H1 (cell line): ENCODE results near the gene GALNT12. TPM values are rescaled to one million over a fixed set of nuclear protein-coding genes. Genes with fewer than 3 reads are reported as not detected.

Source experiments
- BCL11A ChIP-seq, 2 experiments: IDR thresholded peaks; one replicate each; pipeline ENCODE4 v1.6.1; 2011; ENCODE audit warnings: low read depth in 2 of 2, low read length in 2 of 2, mild to moderate bottlenecking in 2 of 2
- CBX8 ChIP-seq: fragments of 300-800, 300-1000 bp; sonication (generic); IDR thresholded peaks from 2 replicates; pipeline ENCODE4 v1.7.1; 2016; ENCODE audit warnings: low read depth, low read length, borderline replicate concordance
- CHD2 ChIP-seq: IDR thresholded peaks from 2 replicates; pipeline ENCODE4 v1.6.1; 2012; ENCODE audit warnings: low read length, improper control_type of control experiment
- MAFK ChIP-seq: IDR thresholded peaks from 2 replicates; pipeline ENCODE4 v1.6.1; 2012; ENCODE audit warnings: low read depth, mild to moderate bottlenecking, improper control_type of control experiment, low read length
- PHF8 ChIP-seq: fragments of 200-600 bp; sonication (generic); conservative IDR thresholded peaks from 2 replicates; pipeline ENCODE4 v1.7.1; 2012; ENCODE audit warnings: low read depth, mild to moderate bottlenecking, inconsistent platforms, low read length, moderate library complexity
- POU5F1 ChIP-seq: IDR thresholded peaks from 2 replicates; pipeline ENCODE4 v1.6.1; 2011; ENCODE audit warnings: low read depth, mild to moderate bottlenecking, low read length, moderate library complexity
- SUZ12 ChIP-seq: fragments of 200-600 bp; sonication (generic); IDR thresholded peaks from 2 replicates; pipeline ENCODE4 v1.6.1; 2012; ENCODE audit warnings: mild to moderate bottlenecking, inconsistent platforms, low read length, moderate library complexity, mixed read lengths
- TCF12 ChIP-seq: IDR thresholded peaks from 2 replicates; pipeline ENCODE4 v1.6.1; 2011; ENCODE audit warnings: low read depth, mild to moderate bottlenecking, low read length
- ZNF274 ChIP-seq: IDR thresholded peaks from 2 replicates; pipeline ENCODE4 v1.7.0; 2012; ENCODE audit warnings: low read length, borderline replicate concordance; ENCODE audit errors: extremely low read depth
- polyA plus RNA-seq, 7 experiments: library from polyadenylated mRNA; depleted of rRNA in 3 of 7; stranded (reverse) in 5 of 7; unstranded in 2 of 7; fragments of >200 nt in 5 of 7; fragments of 200-250 nt in 2 of 7; gene quantifications; 1 replicate in 5 of 7; 2 replicates in 1 of 7; 4 replicates in 1 of 7; pipeline versions ENCODE4 v1.2.1 to v1.2.3, GENCODE V29; 2011 to 2013; ENCODE audit warnings: missing spikeins in 2 of 7, mixed read lengths in 2 of 7
- total RNA-seq: library from RNA; stranded (reverse); fragmentation: NEBNext Ultra II Directional; extraction: Animal tissue kit (Norgen Biotek cat#: 25700); gene quantifications from 2 replicates; pipeline ENCODE4 v1.2.1, GENCODE V29; 2021
- TF ChIP-seq, protein P1 (sequence below): fragments of 300-600 bp; sonication (generic); IDR thresholded peaks from 2 replicates; pipeline ENCODE4 v1.7.1; 2012; ENCODE audit warnings: low read length, moderate library complexity, mild to moderate bottlenecking, inconsistent platforms; ENCODE audit not compliant: insufficient replicate concordance
- TF ChIP-seq, protein P2 (sequence below): IDR thresholded peaks from 2 replicates; pipeline ENCODE4 v1.6.1; 2011; ENCODE audit warnings: low read depth, mild to moderate bottlenecking, low read length; ENCODE audit not compliant: insufficient read depth

GALNT12 gene
- total and polyA plus RNA-seq, 2 of the 8 experiments (the other 6 are each of a cell fraction or from before 2014, with no cell fraction given), result 16.2 to 19.6 TPM

DNA sequence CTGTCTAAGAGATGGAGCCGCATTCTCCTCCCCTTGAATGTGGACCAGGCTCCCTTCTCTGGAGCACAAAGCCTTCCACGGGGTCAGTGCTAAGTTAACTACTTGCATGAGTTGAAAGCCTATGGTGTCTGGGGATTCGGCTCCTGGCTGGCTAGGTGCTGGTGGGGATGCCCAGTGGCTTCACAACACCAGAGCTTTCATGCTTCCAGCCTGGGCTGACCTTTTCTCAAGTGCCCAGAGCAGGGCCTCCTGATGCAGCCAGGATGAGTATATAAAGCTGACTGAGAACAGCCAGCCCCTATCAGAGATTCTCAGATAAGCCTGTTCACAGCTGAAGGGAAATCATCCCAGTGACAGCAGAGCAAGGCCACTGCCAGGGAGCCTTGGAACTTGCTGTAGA, 11.8 kb downstream of the GALNT12 start (continued):
- TF ChIP-seq, protein P1, sequence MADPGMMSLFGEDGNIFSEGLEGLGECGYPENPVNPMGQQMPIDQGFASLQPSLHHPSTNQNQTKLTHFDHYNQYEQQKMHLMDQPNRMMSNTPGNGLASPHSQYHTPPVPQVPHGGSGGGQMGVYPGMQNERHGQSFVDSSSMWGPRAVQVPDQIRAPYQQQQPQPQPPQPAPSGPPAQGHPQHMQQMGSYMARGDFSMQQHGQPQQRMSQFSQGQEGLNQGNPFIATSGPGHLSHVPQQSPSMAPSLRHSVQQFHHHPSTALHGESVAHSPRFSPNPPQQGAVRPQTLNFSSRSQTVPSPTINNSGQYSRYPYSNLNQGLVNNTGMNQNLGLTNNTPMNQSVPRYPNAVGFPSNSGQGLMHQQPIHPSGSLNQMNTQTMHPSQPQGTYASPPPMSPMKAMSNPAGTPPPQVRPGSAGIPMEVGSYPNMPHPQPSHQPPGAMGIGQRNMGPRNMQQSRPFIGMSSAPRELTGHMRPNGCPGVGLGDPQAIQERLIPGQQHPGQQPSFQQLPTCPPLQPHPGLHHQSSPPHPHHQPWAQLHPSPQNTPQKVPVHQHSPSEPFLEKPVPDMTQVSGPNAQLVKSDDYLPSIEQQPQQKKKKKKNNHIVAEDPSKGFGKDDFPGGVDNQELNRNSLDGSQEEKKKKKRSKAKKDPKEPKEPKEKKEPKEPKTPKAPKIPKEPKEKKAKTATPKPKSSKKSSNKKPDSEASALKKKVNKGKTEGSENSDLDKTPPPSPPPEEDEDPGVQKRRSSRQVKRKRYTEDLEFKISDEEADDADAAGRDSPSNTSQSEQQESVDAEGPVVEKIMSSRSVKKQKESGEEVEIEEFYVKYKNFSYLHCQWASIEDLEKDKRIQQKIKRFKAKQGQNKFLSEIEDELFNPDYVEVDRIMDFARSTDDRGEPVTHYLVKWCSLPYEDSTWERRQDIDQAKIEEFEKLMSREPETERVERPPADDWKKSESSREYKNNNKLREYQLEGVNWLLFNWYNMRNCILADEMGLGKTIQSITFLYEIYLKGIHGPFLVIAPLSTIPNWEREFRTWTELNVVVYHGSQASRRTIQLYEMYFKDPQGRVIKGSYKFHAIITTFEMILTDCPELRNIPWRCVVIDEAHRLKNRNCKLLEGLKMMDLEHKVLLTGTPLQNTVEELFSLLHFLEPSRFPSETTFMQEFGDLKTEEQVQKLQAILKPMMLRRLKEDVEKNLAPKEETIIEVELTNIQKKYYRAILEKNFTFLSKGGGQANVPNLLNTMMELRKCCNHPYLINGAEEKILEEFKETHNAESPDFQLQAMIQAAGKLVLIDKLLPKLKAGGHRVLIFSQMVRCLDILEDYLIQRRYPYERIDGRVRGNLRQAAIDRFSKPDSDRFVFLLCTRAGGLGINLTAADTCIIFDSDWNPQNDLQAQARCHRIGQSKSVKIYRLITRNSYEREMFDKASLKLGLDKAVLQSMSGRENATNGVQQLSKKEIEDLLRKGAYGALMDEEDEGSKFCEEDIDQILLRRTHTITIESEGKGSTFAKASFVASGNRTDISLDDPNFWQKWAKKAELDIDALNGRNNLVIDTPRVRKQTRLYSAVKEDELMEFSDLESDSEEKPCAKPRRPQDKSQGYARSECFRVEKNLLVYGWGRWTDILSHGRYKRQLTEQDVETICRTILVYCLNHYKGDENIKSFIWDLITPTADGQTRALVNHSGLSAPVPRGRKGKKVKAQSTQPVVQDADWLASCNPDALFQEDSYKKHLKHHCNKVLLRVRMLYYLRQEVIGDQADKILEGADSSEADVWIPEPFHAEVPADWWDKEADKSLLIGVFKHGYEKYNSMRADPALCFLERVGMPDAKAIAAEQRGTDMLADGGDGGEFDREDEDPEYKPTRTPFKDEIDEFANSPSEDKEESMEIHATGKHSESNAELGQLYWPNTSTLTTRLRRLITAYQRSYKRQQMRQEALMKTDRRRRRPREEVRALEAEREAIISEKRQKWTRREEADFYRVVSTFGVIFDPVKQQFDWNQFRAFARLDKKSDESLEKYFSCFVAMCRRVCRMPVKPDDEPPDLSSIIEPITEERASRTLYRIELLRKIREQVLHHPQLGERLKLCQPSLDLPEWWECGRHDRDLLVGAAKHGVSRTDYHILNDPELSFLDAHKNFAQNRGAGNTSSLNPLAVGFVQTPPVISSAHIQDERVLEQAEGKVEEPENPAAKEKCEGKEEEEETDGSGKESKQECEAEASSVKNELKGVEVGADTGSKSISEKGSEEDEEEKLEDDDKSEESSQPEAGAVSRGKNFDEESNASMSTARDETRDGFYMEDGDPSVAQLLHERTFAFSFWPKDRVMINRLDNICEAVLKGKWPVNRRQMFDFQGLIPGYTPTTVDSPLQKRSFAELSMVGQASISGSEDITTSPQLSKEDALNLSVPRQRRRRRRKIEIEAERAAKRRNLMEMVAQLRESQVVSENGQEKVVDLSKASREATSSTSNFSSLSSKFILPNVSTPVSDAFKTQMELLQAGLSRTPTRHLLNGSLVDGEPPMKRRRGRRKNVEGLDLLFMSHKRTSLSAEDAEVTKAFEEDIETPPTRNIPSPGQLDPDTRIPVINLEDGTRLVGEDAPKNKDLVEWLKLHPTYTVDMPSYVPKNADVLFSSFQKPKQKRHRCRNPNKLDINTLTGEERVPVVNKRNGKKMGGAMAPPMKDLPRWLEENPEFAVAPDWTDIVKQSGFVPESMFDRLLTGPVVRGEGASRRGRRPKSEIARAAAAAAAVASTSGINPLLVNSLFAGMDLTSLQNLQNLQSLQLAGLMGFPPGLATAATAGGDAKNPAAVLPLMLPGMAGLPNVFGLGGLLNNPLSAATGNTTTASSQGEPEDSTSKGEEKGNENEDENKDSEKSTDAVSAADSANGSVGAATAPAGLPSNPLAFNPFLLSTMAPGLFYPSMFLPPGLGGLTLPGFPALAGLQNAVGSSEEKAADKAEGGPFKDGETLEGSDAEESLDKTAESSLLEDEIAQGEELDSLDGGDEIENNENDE, result no peak
- TF ChIP-seq ZNF274 (no peak), SUZ12 (no peak), POU5F1 (no peak), TCF12 (no peak), PHF8 (no peak), MAFK (no peak), CBX8 (no peak), CHD2 (no peak), BCL11A (IDR thresholded peaks at IDR 0.05; ENCODE audit: low read depth in 2 of 2, low read length in 2 of 2) (no peak)
- TF ChIP-seq, protein P2, sequence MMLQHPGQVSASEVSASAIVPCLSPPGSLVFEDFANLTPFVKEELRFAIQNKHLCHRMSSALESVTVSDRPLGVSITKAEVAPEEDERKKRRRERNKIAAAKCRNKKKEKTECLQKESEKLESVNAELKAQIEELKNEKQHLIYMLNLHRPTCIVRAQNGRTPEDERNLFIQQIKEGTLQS, result no peak
- TF ChIP-seq, all 59 proteins: peak for 0
